Bronchial epithelial cell (primary cell): ENCODE data around the gene STX18. TPM values are rescaled to one million over a fixed set of nuclear protein-coding genes. Genes with fewer than 3 reads are reported as not detected.

Experiments used
- DNase-seq: peaks from one replicate; pipeline ENCODE4 v3.0.0-alpha.2; 2010; ENCODE audit warnings: low read depth
- FAIRE-seq: peaks from 2 replicates; lab custom pipeline; 2011; peaks lifted over from hg19 to GRCh38; lab: Jason Lieb, UNC
- H3K27me3 ChIP-seq: 2 replicates; pipeline ENCODE4 v1.5.1; 2011; ENCODE audit warnings: low read length; ENCODE audit not compliant: control insufficient read depth, insufficient read depth
- H3K36me3 ChIP-seq: 2 replicates; pipeline ENCODE4 v1.5.1; 2011; ENCODE audit warnings: low read length; ENCODE audit not compliant: control insufficient read depth, insufficient read depth
- H3K4me3 ChIP-seq: 2 replicates; pipeline ENCODE4 v1.5.1; 2011; ENCODE audit warnings: mild to moderate bottlenecking, low read depth, low read length, control low read depth
- total RNA-seq: library from RNA; depleted of rRNA; stranded (reverse); fragments of >200 nt; gene quantifications from 2 replicates; pipeline ENCODE4 v1.2.1, GENCODE V29; 2014
- TF ChIP-seq, protein P1 (sequence below): IDR thresholded peaks from 2 replicates; pipeline ENCODE4 v1.5.1; 2011; ENCODE audit warnings: mild to moderate bottlenecking, moderate library complexity, low read length, control low read depth, inconsistent platforms; ENCODE audit not compliant: insufficient read depth, severe bottlenecking

Gene STX18
- total RNA-seq, 1 donor from 2014 or later = 21.6 TPM

DNA sequence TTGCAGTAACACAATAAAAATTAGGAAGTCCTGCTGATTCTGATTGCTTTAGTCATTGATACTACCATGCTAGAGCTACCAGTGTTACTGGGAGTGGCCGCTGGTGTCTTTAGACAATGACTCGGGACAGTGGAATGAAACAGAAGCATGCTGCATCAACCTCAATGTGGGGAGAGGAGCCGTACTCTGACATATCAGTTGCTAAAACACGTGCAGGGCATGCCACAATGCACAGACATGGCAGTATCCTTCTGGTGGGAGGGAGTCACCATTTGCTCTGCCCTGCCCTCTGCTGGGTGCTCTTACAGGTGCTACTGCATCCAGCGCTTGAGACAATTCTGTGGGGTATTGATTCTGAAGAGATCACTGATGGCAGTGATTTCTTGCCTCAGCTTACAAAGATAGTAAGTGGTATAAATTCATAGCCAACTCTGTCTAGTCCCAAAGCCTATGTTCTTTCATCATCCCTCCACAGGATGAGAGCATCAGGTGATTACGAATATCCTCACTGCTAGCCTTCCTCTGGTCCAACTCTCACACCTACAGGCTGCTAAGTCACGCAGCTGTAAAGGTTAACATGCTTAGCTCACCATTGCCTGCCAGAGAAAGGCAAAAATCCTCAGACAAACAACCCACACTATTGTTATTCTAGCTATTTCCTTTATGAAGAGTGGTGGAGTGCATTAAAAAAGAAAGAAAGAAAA, 111.2 kb downstream of the STX18 start:
- Histone ChIP-seq H3K36me3 (peaks cover 2% of the 10 kb centered on the region), H3K27me3 (no peaks in the 10 kb centered on the region), H3K4me3 (no peak overlapping the region)
- TF ChIP-seq, protein P1, sequence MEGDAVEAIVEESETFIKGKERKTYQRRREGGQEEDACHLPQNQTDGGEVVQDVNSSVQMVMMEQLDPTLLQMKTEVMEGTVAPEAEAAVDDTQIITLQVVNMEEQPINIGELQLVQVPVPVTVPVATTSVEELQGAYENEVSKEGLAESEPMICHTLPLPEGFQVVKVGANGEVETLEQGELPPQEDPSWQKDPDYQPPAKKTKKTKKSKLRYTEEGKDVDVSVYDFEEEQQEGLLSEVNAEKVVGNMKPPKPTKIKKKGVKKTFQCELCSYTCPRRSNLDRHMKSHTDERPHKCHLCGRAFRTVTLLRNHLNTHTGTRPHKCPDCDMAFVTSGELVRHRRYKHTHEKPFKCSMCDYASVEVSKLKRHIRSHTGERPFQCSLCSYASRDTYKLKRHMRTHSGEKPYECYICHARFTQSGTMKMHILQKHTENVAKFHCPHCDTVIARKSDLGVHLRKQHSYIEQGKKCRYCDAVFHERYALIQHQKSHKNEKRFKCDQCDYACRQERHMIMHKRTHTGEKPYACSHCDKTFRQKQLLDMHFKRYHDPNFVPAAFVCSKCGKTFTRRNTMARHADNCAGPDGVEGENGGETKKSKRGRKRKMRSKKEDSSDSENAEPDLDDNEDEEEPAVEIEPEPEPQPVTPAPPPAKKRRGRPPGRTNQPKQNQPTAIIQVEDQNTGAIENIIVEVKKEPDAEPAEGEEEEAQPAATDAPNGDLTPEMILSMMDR = peak; percentile 83
- peak; percentile 77 for FAIRE-seq
- peak; percentile 76 for DNase-seq

DNA sequence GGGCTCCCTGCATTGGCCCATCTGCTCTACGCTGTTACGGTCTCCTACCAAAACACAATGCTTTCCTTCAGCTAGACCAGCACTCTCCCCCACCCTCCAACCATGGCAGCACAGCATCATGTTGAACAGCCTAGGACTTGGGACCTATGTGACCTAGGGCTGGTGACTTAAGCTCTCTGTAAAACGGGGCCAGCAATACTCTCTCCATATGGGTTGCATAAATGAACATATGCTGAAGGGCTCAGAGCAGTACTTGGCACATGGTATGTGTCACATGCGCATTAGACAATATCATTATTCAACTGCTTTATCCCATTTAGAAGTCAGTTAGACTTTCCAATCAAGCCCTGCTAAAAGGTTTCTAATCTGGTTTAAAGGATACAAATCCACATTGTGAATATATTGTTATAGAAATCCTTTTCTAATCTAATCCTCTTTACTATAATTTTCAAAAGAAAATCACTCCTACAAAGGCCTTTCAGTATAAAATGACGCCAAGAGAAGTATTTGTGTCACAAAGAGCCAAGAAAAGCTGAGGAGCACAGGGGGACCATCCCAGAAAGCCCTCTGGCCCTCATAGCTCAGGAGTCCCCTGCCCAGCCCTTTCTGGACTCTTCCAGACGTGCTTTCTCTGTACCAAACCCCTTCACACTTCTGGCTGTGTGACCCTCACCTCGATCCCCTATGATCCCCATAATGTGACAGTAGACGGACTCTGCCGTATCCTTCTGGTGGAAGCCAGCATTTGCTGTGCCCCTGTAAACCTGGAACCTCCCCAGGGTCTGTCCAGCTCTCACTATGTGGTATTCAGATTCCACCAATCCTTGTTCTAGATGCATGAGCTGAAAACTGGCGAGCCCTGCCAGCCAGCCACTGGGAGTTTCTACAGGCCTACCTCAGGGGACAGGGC, 112.6 kb downstream of the STX18 start:
- no peak for DNase-seq
- TF ChIP-seq, protein P1 = no peak
- no peaks in the 10 kb centered on the region for H3K27me3 ChIP-seq

GRCh38 chr4:4427886-4428285, 114.0 kb downstream of the STX18 start:
- Histone ChIP-seq H3K36me3 (peaks cover 6% of the 10 kb centered on the region), H3K27me3 (no peaks in the 10 kb centered on the region), H3K4me3 (no peak overlapping the region)
- FAIRE-seq (no peak), DNase-seq (no peak)
- TF ChIP-seq, protein P1 = no peak

More for the DNA sequence above, 112.6 kb downstream of the STX18 start:
- H3K4me3 ChIP-seq = no peak overlapping the region
- no peak for FAIRE-seq
- peaks cover 4% of the 10 kb centered on the region for H3K36me3 ChIP-seq

DNA sequence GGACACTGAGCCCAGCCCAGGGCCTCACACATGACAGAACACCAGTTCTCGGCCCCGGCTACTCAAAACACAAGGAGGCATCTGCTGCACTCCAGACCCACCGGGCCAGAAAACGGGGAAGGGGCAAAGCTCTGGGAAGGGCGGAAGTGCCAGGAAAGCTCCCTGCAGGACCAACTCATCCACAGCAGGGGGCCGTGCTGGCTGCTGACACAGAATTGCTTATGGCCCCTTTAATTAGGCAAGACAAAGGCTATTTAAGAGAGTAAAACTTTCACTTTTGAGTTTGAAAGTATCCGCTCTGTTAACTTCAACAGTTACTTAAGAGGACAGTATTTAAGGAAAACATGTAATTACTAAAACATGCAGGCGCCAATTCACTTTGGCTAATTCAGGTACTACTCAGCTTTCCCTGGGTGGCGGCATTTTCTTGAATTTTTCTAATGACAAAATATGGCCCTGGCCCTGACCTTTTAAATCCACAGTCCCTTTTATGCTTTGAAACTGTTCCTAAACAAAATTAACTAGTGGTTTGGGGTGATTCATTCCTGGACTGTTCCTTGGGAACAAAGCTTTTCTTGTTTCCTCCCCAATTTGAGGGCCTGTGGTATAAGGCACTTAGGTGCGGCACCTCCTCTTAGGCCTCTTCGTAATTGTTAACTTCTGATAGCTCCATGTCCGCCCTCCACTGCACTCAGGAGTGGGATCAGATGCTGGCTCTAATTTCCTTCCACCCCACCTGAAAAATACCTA, 114.6 kb downstream of the STX18 start:
- H3K27me3 ChIP-seq = no peaks in the 10 kb centered on the region
- TF ChIP-seq, protein P1 = no peak
- no peak overlapping the region for H3K4me3 ChIP-seq
- FAIRE-seq = no peak
- H3K36me3 ChIP-seq = peaks cover 6% of the 10 kb centered on the region
- DNase-seq = no peak

GRCh38 chr4:4426511-4427120, 115.2 kb downstream of the STX18 start:
- peak; percentile 6 for DNase-seq
- H3K4me3 ChIP-seq = no peak overlapping the region
- no peaks in the 10 kb centered on the region for H3K27me3 ChIP-seq
- H3K36me3 ChIP-seq = peaks cover 6% of the 10 kb centered on the region
- TF ChIP-seq, protein P1 = no peak
- peak; percentile 91 for FAIRE-seq
